Measurements from ENCODE around the gene MYO18A. TPM values are rescaled to one million over a fixed set of nuclear protein-coding genes. Genes with fewer than 3 reads are reported as not detected.

MYO18A gene
- total RNA-seq, 1 experiment from 2014 or later: 37.2 TPM

- H3K9me2 ChIP-seq (ENCODE audit: insufficient read depth): no peaks in the 10 kb centered on the region
- intact Hi-C loops (cut with micrococcal nuclease): no loop called here
- H3K79me2 ChIP-seq (ENCODE audit: insufficient read depth, low read length): peaks cover 2% of the 10 kb centered on the region; the same call in 1 of the 2 replicates
- POLR2A ChIA-PET: no interaction called here
- no peak overlapping the region for H3K4me2 ChIP-seq (ENCODE audit: low read length)
- no peaks in the 10 kb centered on the region for H3K27me3 ChIP-seq (ENCODE audit: insufficient read depth, low read length)
- H2AFZ ChIP-seq (ENCODE audit: low read depth, low read length, poor library complexity, severe bottlenecking): no peak overlapping the region
- DNase-seq (ENCODE audit: low read depth, low spot score) (no peak), ATAC-seq (no peak)
- H3K27ac ChIP-seq (ENCODE audit: low read depth, low read length): no peak overlapping the region
- peaks cover 14 to 24% of the 10 kb centered on the region in 2 experiments; a peak in 3 of 4 replicates for H3K4me1 ChIP-seq (ENCODE audit: control insufficient read depth in 1 of 2, insufficient read depth in 2 of 2, low read length in 2 of 2)
- no peak overlapping the region for H3K4me3 ChIP-seq (replicated peaks in 1 of 2; ENCODE audit: low read depth in 1 of 2, low read length in 2 of 2)
- no peak for TF ChIP-seq YY1 (IDR thresholded peaks at IDR 0.05; ENCODE audit: extremely low read depth, insufficient replicate concordance, low read depth, low read length)
- no peak for TF ChIP-seq CBX3 (IDR thresholded peaks at IDR 0.05; ENCODE audit: low read depth)
- TF ChIP-seq EZH2phosphoT487 (IDR thresholded peaks at IDR 0.05; ENCODE audit: borderline replicate concordance): no peak
- no peak for TF ChIP-seq POLR2AphosphoS5 (IDR thresholded peaks at IDR 0.05; ENCODE audit: low read depth, low read length)
- no peak for TF ChIP-seq ZFX (IDR thresholded peaks at IDR 0.05)
- TF ChIP-seq MAX (IDR thresholded peaks at IDR 0.05): no peak
- TF ChIP-seq EGR1 (IDR thresholded peaks at IDR 0.05; ENCODE audit: low read depth): no peak
- no peak for TF ChIP-seq REST (IDR thresholded peaks at IDR 0.05; ENCODE audit: low read depth)
- TF ChIP-seq CTCF (IDR thresholded peaks at IDR 0.05 in 2 of 3, conservative IDR thresholded peaks at IDR 0.05 in 1 of 3; ENCODE audit: borderline replicate concordance in 1 of 3, insufficient read depth in 1 of 3, low read depth in 2 of 3, low read length in 2 of 3): no peak
- TF ChIP-seq SRF (IDR thresholded peaks at IDR 0.05; ENCODE audit: low read depth): no peak
- TF ChIP-seq TCF7L2 (IDR thresholded peaks at IDR 0.05; ENCODE audit: borderline replicate concordance, extremely low read depth, insufficient read depth, insufficient read length): no peak
- TF ChIP-seq SP1 (IDR thresholded peaks at IDR 0.05; ENCODE audit: low read depth): no peak
- no peak for TF ChIP-seq SIN3A (IDR thresholded peaks at IDR 0.05; ENCODE audit: low read depth)
- TF ChIP-seq RAD21 (IDR thresholded peaks at IDR 0.05; ENCODE audit: low read depth): no peak
- no peak for TF ChIP-seq ATF3 (IDR thresholded peaks at IDR 0.05)
- no peak for TF ChIP-seq CEBPB (IDR thresholded peaks at IDR 0.05; ENCODE audit: low read depth)
- no peak for TF ChIP-seq JUND (IDR thresholded peaks at IDR 0.05)
- RAD21 ChIA-PET (ENCODE audit: low non-redundant PET in 1 of 2, low total read pairs in 2 of 2, uncharacterized antibody in 2 of 2, unreplicated experiment in 2 of 2): interaction anchor here in 1 of 2 experiments (0.6 kb wide), 1 partner anchor 460 kb away, joined by 3 read pairs; no protein-coding TSS in a partner anchor
- no peak overlapping the region for H3K9ac ChIP-seq (ENCODE audit: low read length)
- H3K9me3 ChIP-seq (ENCODE audit: control insufficient read depth in 1 of 2, insufficient read depth in 1 of 2, low read depth in 1 of 2, low read length in 2 of 2): no peaks in the 10 kb centered on the region
- CTCF ChIA-PET: no interaction called here
- H4K20me1 ChIP-seq (ENCODE audit: insufficient read depth): no peaks in the 10 kb centered on the region
- BruUV-seq (replicated peaks): no TSS peak
- H3K36me3 ChIP-seq (ENCODE audit: control insufficient read depth in 1 of 2, insufficient read depth in 2 of 2, low read length in 2 of 2): no peaks in the 10 kb centered on the region
These were observed 58.8 kb downstream of the MYO18A start for GRCh38 chr17:29121442-29121841.

Data from HCT116 (cell line).